ENCODE data around the gene BTBD8. TPM values are rescaled to one million over a fixed set of nuclear protein-coding genes. Genes with fewer than 3 reads are reported as not detected.

The BTBD8 gene
- polyA plus RNA-seq, 1 of the 3 experiments (the other 2 are of a cell fraction): 0.62 TPM

- WGBS (ENCODE audit: low lambda C conversion rate): 76% methylated on average over 2 of the region's 2 CpGs
- ChIA-PET CTCF (no interaction called here), POLR2A (no interaction called here)
- Histone ChIP-seq H2AFZ (ENCODE audit: low read depth) (no peak overlapping the region), H3K27me3 (ENCODE audit: insufficient read depth) (no peaks in the 10 kb centered on the region), H3K4me2 (no peak overlapping the region), H4K20me1 (ENCODE audit: insufficient read depth) (no peaks in the 10 kb centered on the region), H3K4me1 (ENCODE audit: control insufficient read depth in 1 of 2, insufficient read depth in 2 of 2, low read depth in 1 of 2, low read length in 1 of 2) (no peaks in the 10 kb centered on the region), H3K4me3 (ENCODE audit: low read depth in 2 of 2, low read length in 1 of 2) (no peak overlapping the region), H3K9ac (no peak overlapping the region), H3K9me2 (no peaks in the 10 kb centered on the region), H3F3A (replicated peaks; ENCODE audit: insufficient read depth) (no peaks in the 10 kb centered on the region), H3K27ac (ENCODE audit: low read depth in 2 of 2, low read length in 1 of 2) (no peak overlapping the region), H3K79me2 (ENCODE audit: insufficient read depth) (no peaks in the 10 kb centered on the region), H3K9me3 (no peaks in the 10 kb centered on the region), H3K36me3 (replicated peaks in 1 of 2; ENCODE audit: control insufficient read depth in 1 of 2, insufficient read depth in 2 of 2, low read length in 1 of 2) (no peaks in the 10 kb centered on the region)
- no peak for TF ChIP-seq SIN3A (IDR thresholded peaks at IDR 0.05; ENCODE audit: borderline replicate concordance, low read depth, low read length)
- no peak for TF ChIP-seq GATA2 (CRISPR knock-in tag; IDR thresholded peaks at IDR 0.05)
- no peak for TF ChIP-seq SMC3 (IDR thresholded peaks at IDR 0.05; ENCODE audit: low read depth, low read length)
- no peak for TF ChIP-seq CTCF (IDR thresholded peaks at IDR 0.05)
- TF ChIP-seq TEAD4 (IDR thresholded peaks at IDR 0.05; ENCODE audit: borderline replicate concordance, insufficient read depth): no peak
- TF ChIP-seq USF1 (IDR thresholded peaks at IDR 0.05; ENCODE audit: borderline replicate concordance, low read depth): no peak
- no peak for TF ChIP-seq ZBTB33 (IDR thresholded peaks at IDR 0.05; ENCODE audit: borderline replicate concordance, low read depth)
- TF ChIP-seq TAF1 (IDR thresholded peaks at IDR 0.05; ENCODE audit: borderline replicate concordance, low read depth, low read length): no peak
- TF ChIP-seq PBX3 (IDR thresholded peaks at IDR 0.05): no peak
- TF ChIP-seq JUND (IDR thresholded peaks at IDR 0.05): no peak
- TF ChIP-seq RAD21 (IDR thresholded peaks at IDR 0.05; ENCODE audit: low read length): no peak
- TF ChIP-seq RCOR1 (IDR thresholded peaks at IDR 0.05; ENCODE audit: low read length): no peak
- no peak for TF ChIP-seq RFX5 (IDR thresholded peaks at IDR 0.05; ENCODE audit: low read length)
- no peak for TF ChIP-seq TCF12 (IDR thresholded peaks at IDR 0.05)
- no peak for TF ChIP-seq ELF1 (IDR thresholded peaks at IDR 0.05)
- no peak for TF ChIP-seq MAX (IDR thresholded peaks at IDR 0.05; ENCODE audit: low read depth)
- no peak for DNase-seq
Observed at GRCh38 chr1:92117526-92117925, 37.4 kb downstream of the BTBD8 start.

Data from SK-N-SH (cell line).